Thyroid gland (tissue), 4 donors: ENCODE measurements around the gene CFAP221. TPM values are rescaled to one million over a fixed set of nuclear protein-coding genes. Genes with fewer than 3 reads are reported as not detected.

ENCODE experiments used
- DNase-seq, 2 donors: peaks; one replicate each; pipeline ENCODE4 v3.0.0-alpha.2; 2019
- H3K27ac ChIP-seq, 3 donors: fragments of 200-600 bp; sonication (generic); 1 replicate in 2 of 3; 2 replicates in 1 of 3; pipeline ENCODE4 v1.5.1; 2016 to 2019; ENCODE audit warnings: mild to moderate bottlenecking in 1 of 3, moderate library complexity in 1 of 3
- H3K27me3 ChIP-seq: fragments of 200-600 bp; sonication (generic); one replicate; pipeline ENCODE4 v1.5.1; 2019
- H3K36me3 ChIP-seq, 2 donors: fragments of 200-600 bp; sonication (generic); one replicate each; pipeline ENCODE4 v1.5.1; 2016 to 2019
- H3K4me1 ChIP-seq, 2 donors: fragments of 200-600 bp; sonication (generic); one replicate each; pipeline ENCODE4 v1.5.1; 2017 to 2019
- H3K4me3 ChIP-seq, 3 donors: fragments of 200-600 bp; sonication (generic); replicated peaks in 1 of 3; 1 replicate in 2 of 3; 2 replicates in 1 of 3; pipeline ENCODE4 v1.5.1; 2016; ENCODE audit warnings: mild to moderate bottlenecking in 1 of 3
- H3K9me3 ChIP-seq: fragments of 200-600 bp; sonication (generic); one replicate; pipeline ENCODE4 v1.5.1; 2017
- CTCF ChIP-seq, 6 experiments: fragments of 200-600 bp in 3 of 6; fragments of 450-650 bp in 3 of 6; sonication (generic) in 3 of 6; IDR thresholded peaks; one replicate each; pipeline ENCODE4 v1.5.1; 2016 to 2019; ENCODE audit warnings: antibody characterized with exemption in 6 of 6, mild to moderate bottlenecking in 2 of 6, inconsistent platforms in 1 of 6, moderate library complexity in 1 of 6
- POLR2A ChIP-seq, 2 donors: fragments of 450-650 bp; IDR thresholded peaks; one replicate each; pipeline ENCODE4 v1.6.1; 2017; ENCODE audit warnings: antibody characterized with exemption in 2 of 2, mild to moderate bottlenecking in 2 of 2, moderate library complexity in 1 of 2
- WGBS, 2 donors: methylation state at CpG; one replicate each; pipeline ENCODE4 v1.1.5; 2017; 5-methylcytosine and 5-hydroxymethylcytosine counted together
- intact Hi-C: fragments of 100-400 bp; cut with DNase I; formaldehyde crosslinking; loops from one replicate; pipeline ENCODE4 v1.15.1; 2023
- total RNA-seq, 4 donors: library from RNA; depleted of rRNA; stranded (reverse); fragments of >200 nt; gene quantifications; one replicate each; pipeline ENCODE4 v1.2.3, GENCODE V29; 2016

CFAP221 gene
- total RNA-seq, 4 donors from 2014 or later = 1.6 to 13.1 (median 9.7) TPM

GRCh38 chr2:119550346-119550745 is 6.1 kb downstream of the CFAP221 start:
- no peaks in the 10 kb centered on the region for H3K9me3 ChIP-seq
- H3K4me3 ChIP-seq = no peak overlapping the region
- intact Hi-C loops = no loop called here
- no peaks in the 10 kb centered on the region for H3K27me3 ChIP-seq
- no peaks in the 10 kb centered on the region for H3K4me1 ChIP-seq
- TF ChIP-seq CTCF (IDR thresholded peaks at IDR 0.05) = no peak
- TF ChIP-seq POLR2A (IDR thresholded peaks at IDR 0.05) = no peak
- no peak overlapping the region for H3K27ac ChIP-seq
- no peak for DNase-seq
- no peaks in the 10 kb centered on the region for H3K36me3 ChIP-seq
- 92 to 94% methylated on average over 2 of the region's 2 CpGs for WGBS, 2 donors

- no peaks in the 10 kb centered on the region for H3K36me3 ChIP-seq
- no peaks in the 10 kb centered on the region for H3K4me1 ChIP-seq
- WGBS, 2 donors = 93 to 100% methylated on average over 1 of the region's 1 CpG
- H3K9me3 ChIP-seq = no peaks in the 10 kb centered on the region
- no peak for DNase-seq
- no peak overlapping the region for H3K27ac ChIP-seq
- no peak for TF ChIP-seq CTCF (IDR thresholded peaks at IDR 0.05)
- no peak for TF ChIP-seq POLR2A (IDR thresholded peaks at IDR 0.05)
- H3K27me3 ChIP-seq = no peaks in the 10 kb centered on the region
- H3K4me3 ChIP-seq = no peak overlapping the region
- intact Hi-C loops = no loop called here
Measured at GRCh38 chr2:119550856-119551255, 6.6 kb downstream of the CFAP221 start.

GRCh38 chr2:119552902-119553301 is 8.7 kb downstream of the CFAP221 start:
- no peaks in the 10 kb centered on the region for H3K27me3 ChIP-seq
- no peak overlapping the region for H3K4me3 ChIP-seq
- H3K27ac ChIP-seq = no peak overlapping the region
- DNase-seq = no peak
- TF ChIP-seq CTCF (IDR thresholded peaks at IDR 0.05) (no peak), POLR2A (IDR thresholded peaks at IDR 0.05) (no peak)
- no peaks in the 10 kb centered on the region for H3K36me3 ChIP-seq
- no peaks in the 10 kb centered on the region for H3K9me3 ChIP-seq
- H3K4me1 ChIP-seq = no peaks in the 10 kb centered on the region
- intact Hi-C loops = no loop called here
- 89 to 96% methylated on average over 3 of the region's 3 CpGs for WGBS, 2 donors

GRCh38 chr2:119553687-119554344 is 9.6 kb downstream of the CFAP221 start:
- Histone ChIP-seq H3K4me3 (no peak overlapping the region), H3K27me3 (no peaks in the 10 kb centered on the region), H3K9me3 (no peaks in the 10 kb centered on the region), H3K4me1 (no peaks in the 10 kb centered on the region), H3K27ac (no peak overlapping the region), H3K36me3 (no peaks in the 10 kb centered on the region)
- WGBS, 2 donors = 92 to 93% methylated on average over 7 of the region's 7 CpGs
- TF ChIP-seq POLR2A (IDR thresholded peaks at IDR 0.05) (no peak), CTCF (IDR thresholded peaks at IDR 0.05) (no peak)
- intact Hi-C loops = no loop called here
- no peak for DNase-seq

GRCh38 chr2:119565481-119565880 is 21.2 kb downstream of the CFAP221 start:
- H3K36me3 ChIP-seq = no peaks in the 10 kb centered on the region
- no peak for DNase-seq
- H3K4me1 ChIP-seq = no peaks in the 10 kb centered on the region
- TF ChIP-seq CTCF (IDR thresholded peaks at IDR 0.05) = no peak
- no peak for TF ChIP-seq POLR2A (IDR thresholded peaks at IDR 0.05)
- no peaks in the 10 kb centered on the region for H3K9me3 ChIP-seq
- H3K27ac ChIP-seq = no peak overlapping the region
- intact Hi-C loops = no loop called here
- no peaks in the 10 kb centered on the region for H3K27me3 ChIP-seq
- H3K4me3 ChIP-seq = no peak overlapping the region
- WGBS, 2 donors = 66 to 77% methylated on average over 2 of the region's 2 CpGs
